T-helper 22 cell (primary cell): ENCODE results near the gene MTMR10.

Experiments
- DNase-seq: peaks from one replicate; pipeline ENCODE4 v3.0.0-alpha.2; 2020; ENCODE audit warnings: low read depth

Gene MTMR10

GRCh38 chr15:30991255-30992235 is at the start of gene MTMR10:
TSS of gene MTMR10 (minus strand) at chr15:30991628. CDS start at chr15:30991506, 122 bp downstream.
- DNase-seq, result peak; percentile 57

DNA sequence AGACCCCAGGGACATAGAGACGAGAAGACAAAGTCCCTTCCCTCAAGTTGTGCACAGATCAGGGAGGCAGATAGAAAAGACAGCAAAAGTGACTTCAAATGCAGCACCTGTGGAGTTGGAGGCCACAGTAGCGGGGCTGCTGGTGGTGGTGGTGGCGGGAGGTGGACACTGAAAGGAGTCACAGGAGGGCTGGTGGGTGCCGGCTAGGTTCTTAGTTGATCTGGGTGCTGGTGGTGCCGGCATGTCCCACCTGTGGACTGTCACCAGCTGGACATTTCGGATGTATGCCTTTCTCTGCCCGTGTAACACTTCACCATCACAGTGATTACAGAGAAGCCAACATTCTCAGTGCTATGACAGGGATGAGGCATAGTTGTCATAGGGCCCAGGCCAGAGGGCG is 49.2 kb upstream of the MTMR10 start:
- no peak for DNase-seq

DNA sequence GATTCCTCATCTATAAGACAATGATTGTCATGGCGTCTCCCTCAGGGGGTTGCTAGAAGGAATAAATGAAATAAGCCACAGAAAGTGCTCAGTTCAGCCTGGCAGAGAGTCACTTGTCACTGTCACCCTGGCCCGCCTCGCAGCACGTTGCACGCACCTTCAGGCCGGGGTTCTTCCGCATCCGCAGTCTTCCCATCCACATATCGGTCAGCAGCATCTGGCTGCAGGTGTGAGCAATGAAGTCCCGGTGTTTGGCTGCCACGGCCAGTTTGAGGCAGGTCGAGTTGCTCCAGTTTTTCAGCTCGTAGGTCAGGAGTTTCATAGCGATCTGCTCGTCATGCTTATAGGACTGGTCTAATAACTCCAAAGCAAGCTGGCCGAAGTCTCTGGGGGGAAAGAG is 48.5 kb upstream of the MTMR10 start:
- no peak for DNase-seq

DNA sequence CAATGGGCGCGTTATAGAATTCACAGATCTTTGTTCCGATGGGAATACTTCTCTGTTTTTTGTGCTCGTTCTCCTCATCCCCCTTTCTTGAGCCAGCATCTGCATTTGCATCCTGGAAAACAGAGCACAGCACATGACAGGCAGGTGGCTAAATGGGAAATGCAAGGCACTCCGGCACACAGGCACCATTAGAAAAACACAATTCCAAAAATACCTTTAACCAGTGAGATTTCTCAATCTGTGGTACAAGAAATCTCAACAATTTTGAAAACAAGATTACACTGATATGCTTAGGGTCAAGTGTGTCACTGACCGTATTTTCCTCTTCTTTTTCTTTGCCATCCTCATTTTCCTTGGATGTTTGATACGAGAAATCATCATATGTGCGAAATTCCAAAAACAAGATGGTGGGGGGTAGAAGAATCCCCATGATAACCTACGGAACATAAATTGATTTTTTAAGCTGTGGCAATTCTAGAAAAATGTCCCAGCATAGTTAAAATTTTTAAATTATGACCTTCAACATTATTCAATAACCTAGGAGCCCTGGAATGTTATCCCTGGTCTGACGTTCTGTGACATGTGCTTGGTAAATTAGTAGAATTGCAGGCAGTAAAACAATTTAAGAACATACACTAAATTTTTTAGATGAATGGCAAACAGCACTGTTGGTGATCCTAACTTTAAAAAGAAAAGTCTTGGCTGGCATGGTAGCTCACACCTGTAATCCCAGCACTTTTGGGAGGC is 46.5 kb upstream of the MTMR10 start:
- no peak for DNase-seq

GRCh38 chr15:31036783-31037182 is 45.4 kb upstream of the MTMR10 start:
- no peak for DNase-seq

DNA sequence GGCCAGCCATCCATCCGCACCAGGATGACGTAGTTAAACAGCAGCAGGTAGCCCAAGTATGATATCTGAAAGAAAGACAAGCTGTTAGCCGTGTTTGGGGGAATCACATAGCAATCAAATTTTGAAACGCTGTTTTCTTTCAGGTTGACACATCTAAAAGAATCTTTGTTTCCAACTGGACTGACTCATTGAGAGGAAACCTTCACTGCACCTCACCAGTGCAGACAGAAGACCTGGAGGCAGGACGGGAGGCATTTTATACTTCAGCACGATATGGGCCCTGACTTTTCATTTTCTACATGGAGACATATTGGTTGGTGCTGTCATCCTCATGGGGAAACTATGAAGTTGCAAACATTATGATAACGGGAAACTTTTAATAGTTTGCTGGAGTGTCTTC is 44.2 kb upstream of the MTMR10 start:
- DNase-seq, result no peak

- no peak for DNase-seq
Observed at GRCh38 chr15:31034152-31034551, 42.7 kb upstream of the MTMR10 start.

GRCh38 chr15:31032961-31033371 is 41.5 kb upstream of the MTMR10 start:
- DNase-seq, result no peak

DNA sequence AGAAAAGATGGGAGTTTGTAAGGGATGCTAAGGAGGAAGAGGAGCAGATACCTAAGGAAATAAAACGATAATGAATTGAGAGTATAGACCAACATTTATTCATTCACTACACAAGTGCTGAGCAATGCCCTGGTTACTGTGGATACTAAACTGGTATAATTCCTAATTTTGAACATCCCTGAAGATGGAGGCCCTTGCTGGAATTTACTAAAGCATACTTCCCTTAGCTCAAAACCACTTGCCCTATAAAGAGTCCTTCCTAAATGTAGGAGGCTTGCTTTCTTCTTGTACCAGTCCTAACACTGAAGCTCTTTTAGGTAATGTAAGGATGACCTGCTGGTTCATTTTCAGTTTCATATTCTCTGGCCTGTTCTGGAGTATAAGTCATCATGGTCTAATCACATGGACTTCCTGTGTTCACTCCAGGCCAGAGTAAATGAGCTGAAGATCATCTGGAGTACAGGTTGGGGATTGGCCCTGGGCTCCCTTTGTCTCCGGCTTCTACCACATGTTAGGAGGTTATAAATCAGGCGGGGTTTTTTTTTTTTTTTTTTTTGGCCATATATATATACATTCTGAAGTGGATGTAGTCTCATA is 40.1 kb upstream of the MTMR10 start:
- no peak for DNase-seq

DNA sequence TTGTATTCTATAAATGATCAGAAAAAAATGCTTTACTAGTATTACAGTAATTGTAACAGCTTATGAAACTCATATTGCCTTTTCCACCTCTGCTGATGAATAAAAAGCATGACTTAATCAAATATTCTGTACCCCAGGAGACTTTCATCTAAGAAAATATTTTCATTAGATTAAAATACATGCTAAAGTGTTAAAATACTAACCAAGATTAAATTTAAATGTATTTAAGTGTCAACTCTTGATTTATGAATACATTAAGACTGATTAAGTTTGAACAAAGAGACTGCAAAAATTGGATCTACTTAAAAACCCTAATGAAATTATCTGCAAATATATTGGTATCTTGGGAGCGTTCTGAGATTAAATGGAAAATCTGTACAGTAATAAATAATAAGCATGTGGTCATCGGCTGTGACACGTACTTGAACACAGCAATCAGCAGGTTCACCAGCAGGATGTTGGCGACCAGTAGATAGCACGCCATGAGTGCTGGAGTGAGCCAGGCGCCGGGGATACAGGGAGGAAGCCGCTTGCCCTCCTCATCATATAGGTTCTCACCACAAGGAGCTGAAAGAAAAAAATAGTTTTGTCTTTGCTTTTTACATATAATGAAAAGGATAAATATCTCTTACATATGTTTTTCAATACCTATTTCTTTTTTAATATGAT is 36.6 kb upstream of the MTMR10 start:
- DNase-seq, result no peak

- DNase-seq, result no peak
Observed at GRCh38 chr15:31025996-31026395, 34.6 kb upstream of the MTMR10 start.

- no peak for DNase-seq
Observed at GRCh38 chr15:31024979-31025378, 33.6 kb upstream of the MTMR10 start.

GRCh38 chr15:31024330-31024729 is 32.9 kb upstream of the MTMR10 start:
- DNase-seq, result no peak

DNA sequence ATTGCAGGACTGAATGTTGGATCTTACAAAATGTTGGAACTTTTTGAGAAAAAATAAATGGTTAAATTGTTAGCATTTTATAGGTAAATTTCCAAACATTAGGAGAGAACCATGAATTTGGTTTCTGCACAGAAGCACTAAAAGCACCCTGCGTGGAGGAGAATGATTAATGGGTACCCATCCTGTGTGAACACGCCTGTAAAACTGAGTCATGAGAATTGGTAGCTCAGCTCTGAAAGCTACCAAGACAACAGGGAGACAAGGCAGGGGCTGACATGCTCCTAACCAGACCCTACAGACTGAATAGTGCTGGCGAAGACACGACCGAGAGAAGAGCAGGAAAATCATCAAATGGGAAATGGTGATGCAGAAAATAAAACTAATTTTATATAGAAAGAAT is 32.4 kb upstream of the MTMR10 start:
- no peak for DNase-seq

DNA sequence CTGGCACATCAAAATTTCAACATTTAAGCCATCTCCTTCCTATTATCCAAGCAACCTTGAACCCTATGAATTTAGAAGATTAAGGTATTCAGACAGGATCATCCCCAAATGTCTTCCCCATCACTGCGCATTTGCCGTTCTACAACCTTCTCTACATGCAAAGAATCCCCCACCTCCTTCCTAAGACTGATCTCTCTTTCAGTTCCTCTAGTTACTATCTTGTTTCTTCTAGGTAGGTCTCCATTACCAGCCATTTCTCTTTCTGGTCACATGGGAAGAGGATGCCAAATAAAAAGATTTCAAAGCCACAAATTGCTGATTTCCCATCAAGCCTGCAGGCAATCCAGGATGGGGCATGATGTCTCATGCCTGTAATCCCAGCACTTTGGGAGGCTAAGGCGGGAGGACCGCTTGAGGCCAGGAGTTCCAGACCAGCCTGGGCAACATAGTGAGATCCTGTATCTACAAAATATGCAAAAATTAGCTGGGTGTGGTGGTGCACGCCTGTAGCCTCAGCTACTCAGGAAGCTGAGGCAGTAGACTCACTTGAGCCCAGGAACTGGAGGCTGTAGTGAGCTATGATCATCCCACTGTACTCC is 29.7 kb upstream of the MTMR10 start:
- no peak for DNase-seq

DNA sequence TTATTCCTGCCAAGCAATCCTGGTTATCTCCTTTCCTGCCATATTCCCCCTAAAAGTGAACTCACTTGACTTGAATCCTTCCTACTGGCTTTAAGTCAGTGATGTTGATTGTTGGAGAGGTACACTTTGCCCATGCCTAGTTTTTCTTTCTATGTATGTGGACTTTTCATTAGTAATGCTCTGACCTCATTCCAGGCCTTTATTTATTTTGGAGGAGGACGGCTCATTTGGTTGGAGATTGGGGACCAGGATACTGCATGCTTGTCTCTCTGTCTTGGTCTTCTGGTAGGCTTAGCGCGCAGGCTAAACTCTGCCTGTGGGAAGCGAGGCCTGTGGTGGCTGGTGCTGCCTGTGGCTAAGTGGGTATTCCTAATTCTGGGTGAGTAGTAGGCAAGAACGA is 29.1 kb upstream of the MTMR10 start:
- DNase-seq, result no peak

GRCh38 chr15:31019986-31020385 is 28.6 kb upstream of the MTMR10 start:
- no peak for DNase-seq

DNA sequence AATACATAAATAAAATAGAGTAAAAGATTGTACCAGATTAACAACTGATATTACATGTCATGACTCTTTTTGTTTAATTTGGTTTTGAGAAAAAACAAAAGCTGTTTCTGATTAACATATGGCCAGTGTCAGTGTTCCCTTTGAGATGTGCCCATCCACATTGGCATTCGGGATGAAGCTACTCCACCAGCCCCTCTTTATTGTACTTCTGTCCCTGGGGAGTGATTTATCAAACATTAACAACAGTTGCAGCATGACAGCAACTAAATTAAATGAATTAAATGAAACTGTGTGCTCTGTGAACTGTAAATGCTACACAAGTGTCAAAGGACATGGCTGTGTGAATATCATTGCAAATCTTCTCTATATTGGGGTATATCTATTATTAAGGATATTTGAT is 25.9 kb upstream of the MTMR10 start:
- no peak for DNase-seq

DNA sequence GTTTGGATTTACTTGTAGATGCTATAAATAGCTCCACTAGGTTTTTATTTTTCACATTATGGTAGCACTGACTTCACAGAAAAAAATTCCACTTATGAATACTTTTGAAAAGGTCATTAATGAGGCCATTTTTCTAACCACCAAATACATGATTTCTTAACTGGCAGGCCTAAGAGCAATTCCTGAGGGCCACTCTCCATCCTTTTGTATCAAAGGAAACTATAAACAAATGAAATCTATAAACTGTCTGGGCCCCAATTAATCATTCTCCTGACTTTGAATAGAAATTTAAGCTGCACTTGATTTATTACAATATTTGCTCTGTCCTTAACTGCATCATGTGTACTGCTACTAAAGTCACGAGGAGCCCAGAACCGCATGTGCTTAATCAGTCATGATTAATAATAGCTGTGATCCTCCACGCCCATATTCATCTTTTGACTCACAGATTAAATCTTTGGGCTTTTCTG is 25.1 kb upstream of the MTMR10 start:
- no peak for DNase-seq

GRCh38 chr15:31014608-31014925 is 23.1 kb upstream of the MTMR10 start:
- no peak for DNase-seq

- no peak for DNase-seq
Observed at GRCh38 chr15:31013863-31014607, 22.6 kb upstream of the MTMR10 start.
